ENCODE data around the gene OPN5.

DNA sequence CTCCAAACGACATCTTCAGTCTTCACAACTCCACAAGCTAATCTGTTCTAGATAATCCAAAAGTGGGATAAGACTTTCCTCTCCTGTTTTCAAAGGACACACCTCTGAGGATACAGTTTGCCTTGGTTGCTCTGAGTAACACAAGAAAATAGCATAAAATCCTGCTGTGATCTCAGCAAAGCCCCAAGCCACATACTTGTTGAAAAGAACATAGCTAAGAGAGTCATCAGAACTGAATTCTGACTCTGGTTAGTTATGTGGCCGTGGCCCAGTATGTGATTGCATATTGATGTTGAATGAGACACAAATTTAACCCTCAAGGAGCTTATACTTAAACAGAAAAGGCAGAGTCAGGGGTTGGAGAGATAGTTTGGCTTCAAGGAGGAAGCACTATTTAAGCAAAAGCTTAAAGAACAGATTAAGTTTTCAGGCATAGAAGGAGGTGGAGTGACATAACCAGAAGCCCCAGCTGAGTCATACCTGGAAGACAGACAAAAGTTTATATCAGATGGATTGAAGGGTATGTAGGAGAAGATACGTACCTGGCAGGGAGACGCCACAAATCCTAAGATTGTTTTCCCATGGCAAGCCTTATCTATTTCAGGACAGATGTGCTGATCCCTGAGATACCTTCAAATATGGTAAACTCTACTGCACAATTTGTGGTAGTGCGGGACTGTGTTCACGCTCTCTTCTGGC lies 41.2 kb downstream of the OPN5 start:
- TF ChIP-seq, protein P1, sequence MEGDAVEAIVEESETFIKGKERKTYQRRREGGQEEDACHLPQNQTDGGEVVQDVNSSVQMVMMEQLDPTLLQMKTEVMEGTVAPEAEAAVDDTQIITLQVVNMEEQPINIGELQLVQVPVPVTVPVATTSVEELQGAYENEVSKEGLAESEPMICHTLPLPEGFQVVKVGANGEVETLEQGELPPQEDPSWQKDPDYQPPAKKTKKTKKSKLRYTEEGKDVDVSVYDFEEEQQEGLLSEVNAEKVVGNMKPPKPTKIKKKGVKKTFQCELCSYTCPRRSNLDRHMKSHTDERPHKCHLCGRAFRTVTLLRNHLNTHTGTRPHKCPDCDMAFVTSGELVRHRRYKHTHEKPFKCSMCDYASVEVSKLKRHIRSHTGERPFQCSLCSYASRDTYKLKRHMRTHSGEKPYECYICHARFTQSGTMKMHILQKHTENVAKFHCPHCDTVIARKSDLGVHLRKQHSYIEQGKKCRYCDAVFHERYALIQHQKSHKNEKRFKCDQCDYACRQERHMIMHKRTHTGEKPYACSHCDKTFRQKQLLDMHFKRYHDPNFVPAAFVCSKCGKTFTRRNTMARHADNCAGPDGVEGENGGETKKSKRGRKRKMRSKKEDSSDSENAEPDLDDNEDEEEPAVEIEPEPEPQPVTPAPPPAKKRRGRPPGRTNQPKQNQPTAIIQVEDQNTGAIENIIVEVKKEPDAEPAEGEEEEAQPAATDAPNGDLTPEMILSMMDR (IDR thresholded peaks at IDR 0.05) = no peak
- no peak for TF ChIP-seq POLR2A (IDR thresholded peaks at IDR 0.05)
- no peak for TF ChIP-seq EP300 (IDR thresholded peaks at IDR 0.05; ENCODE audit: low read depth)
- TF ChIP-seq POLR2AphosphoS5 (IDR thresholded peaks at IDR 0.05) = no peak

All from transverse colon (tissue), 4 donors.